Effector memory CD8-positive, alpha-beta T cell (primary cell): Measurements from ENCODE around the gene NKD1.

Source experiments
- ATAC-seq: fragments of 150-1000 bp; cut with Tn5 transposase; replicated peaks from 2 replicates; pipeline ENCODE4 v1.10.0; 2021; ENCODE audit warnings: mild to moderate bottlenecking, moderate library complexity
- DNase-seq, 3 experiments: peaks; one replicate each; pipeline ENCODE4 v3.0.0; 2021
- H3K27ac Mint-ChIP-seq, 2 donors: one replicate each; pipeline ENCODE4 v1.8.0; 2022; ENCODE audit warnings: mild to moderate bottlenecking in 2 of 2, mixed read lengths in 2 of 2, moderate library complexity in 2 of 2
- H3K27me3 Mint-ChIP-seq, 2 donors: one replicate each; pipeline ENCODE4 v1.8.0; 2022; ENCODE audit warnings: mixed read lengths in 2 of 2
- H3K36me3 Mint-ChIP-seq: one replicate; pipeline ENCODE4 v1.8.0; 2022; ENCODE audit warnings: mild to moderate bottlenecking, moderate library complexity, mixed read lengths; ENCODE audit not compliant: insufficient read depth
- H3K4me1 Mint-ChIP-seq, 2 donors: one replicate each; pipeline ENCODE4 v1.8.0; 2022; ENCODE audit warnings: low read depth in 2 of 2, mixed read lengths in 2 of 2
- H3K4me3 Mint-ChIP-seq, 2 donors: one replicate each; pipeline ENCODE4 v1.8.0; 2022; ENCODE audit warnings: mild to moderate bottlenecking in 2 of 2, mixed read lengths in 2 of 2, moderate library complexity in 2 of 2
- H3K9me3 Mint-ChIP-seq, 2 donors: one replicate each; pipeline ENCODE4 v1.8.0; 2022; ENCODE audit warnings: mixed read lengths in 2 of 2

NKD1 gene

GRCh38 chr16:50673496-50674275, 125.5 kb downstream of the NKD1 start:
- no peak overlapping the region for H3K27ac Mint-ChIP-seq
- H3K9me3 Mint-ChIP-seq, result peaks cover 0 to 2% of the 10 kb centered on the region in 2 donors
- H3K36me3 Mint-ChIP-seq, result peaks cover 65% of the 10 kb centered on the region
- no peaks in the 10 kb centered on the region for H3K27me3 Mint-ChIP-seq
- ATAC-seq (no peak), DNase-seq (no peak)
- no peak overlapping the region for H3K4me3 Mint-ChIP-seq
- peaks cover 20 to 30% of the 10 kb centered on the region in 2 donors for H3K4me1 Mint-ChIP-seq

GRCh38 chr16:50674831-50675230, 126.6 kb downstream of the NKD1 start:
- Mint-ChIP-seq H3K9me3 (peaks cover 0 to 2% of the 10 kb centered on the region in 2 donors), H3K4me3 (no peak overlapping the region), H3K27me3 (no peaks in the 10 kb centered on the region), H3K36me3 (peaks cover 66% of the 10 kb centered on the region), H3K4me1 (peaks cover 32 to 40% of the 10 kb centered on the region in 2 donors), H3K27ac (no peak overlapping the region)
- DNase-seq (no peak), ATAC-seq (no peak)

- Mint-ChIP-seq H3K27me3 (no peaks in the 10 kb centered on the region), H3K36me3 (peaks cover 69% of the 10 kb centered on the region), H3K9me3 (peaks cover 0 to 2% of the 10 kb centered on the region in 2 donors), H3K4me3 (no peak overlapping the region), H3K27ac (no peak overlapping the region), H3K4me1 (peaks cover 38 to 48% of the 10 kb centered on the region in 2 donors)
- ATAC-seq (no peak), DNase-seq (no peak)
Measured at GRCh38 chr16:50675686-50676610, 127.8 kb downstream of the NKD1 start.

- H3K4me3 Mint-ChIP-seq, result no peak overlapping the region
- ATAC-seq, result no peak
- H3K4me1 Mint-ChIP-seq, result peaks cover 41 to 49% of the 10 kb centered on the region in 2 donors
- peaks cover 65% of the 10 kb centered on the region for H3K36me3 Mint-ChIP-seq
- H3K27ac Mint-ChIP-seq, result peak overlapping the region; percentile 95 to 97
- H3K9me3 Mint-ChIP-seq, result peaks cover 0 to 2% of the 10 kb centered on the region in 2 donors
- DNase-seq, result no peak
- H3K27me3 Mint-ChIP-seq, result no peaks in the 10 kb centered on the region
Measured at GRCh38 chr16:50676684-50677225, 128.6 kb downstream of the NKD1 start.

- ATAC-seq, result no peak
- peaks cover 63% of the 10 kb centered on the region for H3K36me3 Mint-ChIP-seq
- peak overlapping the region in 1 of 2 donors; percentile 88 for H3K4me3 Mint-ChIP-seq
- no peaks in the 10 kb centered on the region for H3K27me3 Mint-ChIP-seq
- peak overlapping the region; percentile 95 to 97 for H3K27ac Mint-ChIP-seq
- H3K9me3 Mint-ChIP-seq, result peaks cover 0 to 2% of the 10 kb centered on the region in 2 donors
- H3K4me1 Mint-ChIP-seq, result peaks cover 43 to 54% of the 10 kb centered on the region in 2 donors
- DNase-seq, result no peak
Measured at GRCh38 chr16:50677351-50677750, 129.2 kb downstream of the NKD1 start.

GRCh38 chr16:50678531-50678930, 130.3 kb downstream of the NKD1 start:
- Mint-ChIP-seq H3K4me3 (peak overlapping the region; percentile 88 to 92), H3K9me3 (no peaks in the 10 kb centered on the region), H3K27ac (peak overlapping the region; percentile 95 to 97), H3K27me3 (no peaks in the 10 kb centered on the region), H3K4me1 (peaks cover 53 to 63% of the 10 kb centered on the region in 2 donors), H3K36me3 (peaks cover 53% of the 10 kb centered on the region)
- DNase-seq (no peak), ATAC-seq (no peak)

- H3K27me3 Mint-ChIP-seq, result no peaks in the 10 kb centered on the region
- no peaks in the 10 kb centered on the region for H3K9me3 Mint-ChIP-seq
- ATAC-seq, result no peak
- H3K36me3 Mint-ChIP-seq, result peaks cover 46% of the 10 kb centered on the region
- DNase-seq, result no peak
- peak overlapping the region; percentile 88 to 92 for H3K4me3 Mint-ChIP-seq
- peak overlapping the region; percentile 95 to 97 for H3K27ac Mint-ChIP-seq
- peaks cover 61 to 71% of the 10 kb centered on the region in 2 donors for H3K4me1 Mint-ChIP-seq
Measured at GRCh38 chr16:50679266-50679665, 131.1 kb downstream of the NKD1 start.

- Mint-ChIP-seq H3K27me3 (no peaks in the 10 kb centered on the region), H3K4me3 (peak overlapping the region; percentile 88 to 92), H3K27ac (peak overlapping the region; percentile 95 to 97), H3K36me3 (peaks cover 40% of the 10 kb centered on the region), H3K4me1 (peaks cover 67 to 77% of the 10 kb centered on the region in 2 donors), H3K9me3 (no peaks in the 10 kb centered on the region)
- DNase-seq (no peak), ATAC-seq (no peak)
Measured at GRCh38 chr16:50679676-50680555, 131.7 kb downstream of the NKD1 start.

- Mint-ChIP-seq H3K4me1 (peaks cover 73 to 82% of the 10 kb centered on the region in 2 donors), H3K9me3 (no peaks in the 10 kb centered on the region), H3K27me3 (no peaks in the 10 kb centered on the region), H3K36me3 (peaks cover 34% of the 10 kb centered on the region), H3K4me3 (peak overlapping the region; percentile 88 to 92), H3K27ac (peak overlapping the region; percentile 95 to 97)
- DNase-seq, result no peak
- no peak for ATAC-seq
Measured at GRCh38 chr16:50680556-50680893, 132.3 kb downstream of the NKD1 start.

- DNase-seq, result peak; percentile 53 to 61 (median 57)
Measured at GRCh38 chr16:50681021-50681885, 133.1 kb downstream of the NKD1 start, which contains the start of gene SNX20. SNX20 (minus strand) TSS chr16:50681312; CDS start chr16:50677526, 3,786 bp downstream.

GRCh38 chr16:50683689-50684374, 135.6 kb downstream of the NKD1 start:
- Mint-ChIP-seq H3K36me3 (peaks cover 7% of the 10 kb centered on the region), H3K9me3 (no peaks in the 10 kb centered on the region), H3K27me3 (no peaks in the 10 kb centered on the region), H3K4me3 (peak overlapping the region; percentile 57 to 59), H3K4me1 (peaks cover 65 to 69% of the 10 kb centered on the region in 2 donors), H3K27ac (peak overlapping the region; percentile 80 to 96)
- DNase-seq (peak; percentile 43 to 55 (median 50)), ATAC-seq (peak; percentile 68)

More at GRCh38 chr16:50681021-50681885, 133.1 kb downstream of the NKD1 start, which contains the start of gene SNX20:
- Mint-ChIP-seq H3K4me1 (peaks cover 80 to 84% of the 10 kb centered on the region in 2 donors), H3K27ac (peak within 1 kb of the TSS; percentile 95 to 97), H3K4me3 (peak within 1 kb of the TSS; percentile 88 to 92), H3K36me3 (peaks cover 28% of the 10 kb centered on the region), H3K9me3 (no peaks in the 10 kb centered on the region), H3K27me3 (no peaks in the 10 kb centered on the region)
- peak; percentile 77 for ATAC-seq
